HG02840 (cell line): ENCODE results near the gene VPS52.

Source experiments
- ATAC-seq: cut with Tn5 transposase; IDR thresholded peaks from one replicate; pipeline ENCODE4 v1.9.1; 2021; ENCODE audit warnings: mild to moderate bottlenecking, moderate library complexity, moderate number of reproducible peaks; ENCODE audit not compliant: unreplicated experiment, low FRiP score

The VPS52 gene

GRCh38 chr6:33306356-33306755, 34.7 kb upstream of the VPS52 start:
- ATAC-seq = no peak

- ATAC-seq = no peak
Observed at GRCh38 chr6:33305052-33305451, 33.4 kb upstream of the VPS52 start.

GRCh38 chr6:33304216-33304615, 32.5 kb upstream of the VPS52 start:
- no peak for ATAC-seq

DNA sequence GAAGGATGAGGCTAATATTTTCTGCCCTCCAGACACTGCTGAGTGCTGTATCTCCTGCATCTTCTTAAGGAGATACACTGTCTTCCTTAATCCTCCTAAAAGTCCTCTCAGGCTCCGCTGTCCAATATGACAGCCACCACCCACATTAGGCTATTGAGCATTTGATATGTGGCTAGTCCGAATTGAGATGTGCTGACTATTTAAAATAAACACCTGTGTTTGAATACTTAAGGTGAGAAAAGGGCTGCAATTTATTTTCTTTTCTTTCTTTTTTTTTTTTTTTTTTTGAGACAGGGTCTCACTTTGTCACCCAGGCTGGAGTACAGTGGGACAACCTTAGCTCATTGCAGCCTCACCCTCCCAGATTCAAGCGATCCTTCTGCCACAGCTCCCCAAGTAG, 30.2 kb upstream of the VPS52 start:
- no peak for ATAC-seq

- peak; percentile 63 for ATAC-seq
Observed at GRCh38 chr6:33299237-33299944, 27.7 kb upstream of the VPS52 start.

DNA sequence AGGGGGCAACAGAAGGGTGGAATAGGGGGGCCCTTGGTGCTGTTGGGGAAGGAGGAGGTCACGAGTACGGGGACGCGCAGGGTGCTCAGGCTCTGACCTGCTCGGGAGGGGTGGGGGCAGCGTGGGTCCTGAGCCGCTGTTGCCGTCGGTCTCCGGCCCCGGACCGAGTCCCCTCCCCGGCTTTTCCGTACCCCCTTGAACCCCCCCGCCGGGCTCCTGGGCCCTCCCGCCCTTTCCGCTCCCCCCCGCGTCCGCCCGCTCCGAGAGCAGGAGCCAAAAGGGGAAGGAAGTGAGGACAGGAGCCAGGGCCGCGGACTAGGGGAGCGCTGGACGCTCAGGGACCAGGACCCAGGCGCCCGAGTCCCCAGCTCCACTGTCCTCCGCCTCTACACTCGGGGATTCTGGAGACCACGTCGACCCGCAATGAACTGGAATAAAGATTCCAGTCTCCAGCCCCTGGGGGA, 27.1 kb upstream of the VPS52 start, which contains the start of gene RGL2:
RGL2 (minus strand) TSS at position 170 of the 464 bp plus-strand sequence. CDS start 332 bp downstream, outside the sequence.
- ATAC-seq = peak; percentile 25

GRCh38 chr6:33297956-33298772, 26.5 kb upstream of the VPS52 start:
- ATAC-seq = no peak

GRCh38 chr6:33297406-33297955, 25.8 kb upstream of the VPS52 start:
- ATAC-seq = no peak

DNA sequence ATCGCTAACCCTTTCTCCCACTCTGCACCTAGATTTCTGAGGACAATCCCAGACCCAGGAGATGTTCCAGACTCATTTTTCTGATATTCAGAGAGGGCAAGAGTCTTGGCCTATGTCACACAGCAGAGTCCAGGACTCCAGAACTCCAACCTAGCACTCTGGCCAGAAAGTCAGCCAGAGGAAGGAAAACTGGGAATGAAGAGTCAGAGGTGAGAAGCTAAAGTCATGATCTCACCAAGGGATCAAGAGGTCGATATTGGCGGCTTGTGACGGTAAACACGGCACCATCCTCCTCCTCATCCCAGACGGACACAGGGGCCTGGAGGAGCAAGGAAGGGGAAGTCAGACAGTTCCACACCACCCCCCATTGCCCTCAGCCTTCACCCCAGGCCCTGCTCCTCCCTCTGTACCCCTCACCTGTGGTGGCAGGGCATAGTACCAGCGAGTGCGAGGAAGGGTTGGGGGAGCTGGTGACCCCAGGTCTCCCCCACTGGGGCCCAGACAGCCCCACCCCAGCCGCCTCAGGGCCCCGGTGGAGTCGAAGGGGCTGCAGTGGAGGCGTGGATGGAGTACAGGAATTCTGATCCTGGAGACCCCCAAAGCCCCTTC, 25.2 kb upstream of the VPS52 start:
- no peak for ATAC-seq

GRCh38 chr6:33295621-33296369, 24.1 kb upstream of the VPS52 start:
- no peak for ATAC-seq

- no peak for ATAC-seq
Observed at GRCh38 chr6:33294086-33294823, 22.6 kb upstream of the VPS52 start.

DNA sequence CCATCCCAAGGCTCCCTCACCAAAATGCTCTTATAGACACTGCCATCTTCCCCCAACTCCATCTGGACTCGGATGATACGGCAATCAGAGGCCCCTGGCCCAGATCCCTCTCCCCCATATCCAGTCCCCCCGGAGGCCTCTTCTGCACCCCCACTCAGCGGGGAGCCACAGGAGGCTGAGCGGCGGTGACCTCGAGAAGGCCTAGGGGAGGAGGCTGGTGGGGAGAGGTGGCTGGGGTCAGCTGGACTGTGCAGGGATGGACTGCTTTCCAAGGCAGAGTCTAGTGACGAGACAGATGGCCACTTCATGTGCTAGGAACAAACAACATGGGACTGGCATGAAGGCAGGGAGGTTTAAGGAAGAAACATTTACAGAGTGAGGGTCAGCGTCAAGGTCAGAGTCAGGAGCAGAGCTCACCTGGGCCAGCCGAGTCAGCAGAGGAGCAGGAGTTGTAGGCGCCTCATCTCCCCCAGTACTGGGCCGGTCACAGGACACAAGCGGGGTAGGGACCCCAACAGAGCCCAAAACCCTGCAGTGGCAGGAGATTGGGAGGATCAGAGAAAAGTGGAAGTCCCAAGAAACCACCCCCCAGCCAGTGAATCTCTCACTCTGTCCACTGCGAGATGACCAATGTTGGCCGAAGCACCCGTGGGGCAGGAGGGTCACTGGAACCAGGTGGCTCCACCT, 21.5 kb upstream of the VPS52 start:
- ATAC-seq = no peak

- no peak for ATAC-seq
Observed at GRCh38 chr6:33290459-33290858, 18.8 kb upstream of the VPS52 start.

- peak; percentile 20 for ATAC-seq
Observed at GRCh38 chr6:33289784-33290315, 18.2 kb upstream of the VPS52 start.

DNA sequence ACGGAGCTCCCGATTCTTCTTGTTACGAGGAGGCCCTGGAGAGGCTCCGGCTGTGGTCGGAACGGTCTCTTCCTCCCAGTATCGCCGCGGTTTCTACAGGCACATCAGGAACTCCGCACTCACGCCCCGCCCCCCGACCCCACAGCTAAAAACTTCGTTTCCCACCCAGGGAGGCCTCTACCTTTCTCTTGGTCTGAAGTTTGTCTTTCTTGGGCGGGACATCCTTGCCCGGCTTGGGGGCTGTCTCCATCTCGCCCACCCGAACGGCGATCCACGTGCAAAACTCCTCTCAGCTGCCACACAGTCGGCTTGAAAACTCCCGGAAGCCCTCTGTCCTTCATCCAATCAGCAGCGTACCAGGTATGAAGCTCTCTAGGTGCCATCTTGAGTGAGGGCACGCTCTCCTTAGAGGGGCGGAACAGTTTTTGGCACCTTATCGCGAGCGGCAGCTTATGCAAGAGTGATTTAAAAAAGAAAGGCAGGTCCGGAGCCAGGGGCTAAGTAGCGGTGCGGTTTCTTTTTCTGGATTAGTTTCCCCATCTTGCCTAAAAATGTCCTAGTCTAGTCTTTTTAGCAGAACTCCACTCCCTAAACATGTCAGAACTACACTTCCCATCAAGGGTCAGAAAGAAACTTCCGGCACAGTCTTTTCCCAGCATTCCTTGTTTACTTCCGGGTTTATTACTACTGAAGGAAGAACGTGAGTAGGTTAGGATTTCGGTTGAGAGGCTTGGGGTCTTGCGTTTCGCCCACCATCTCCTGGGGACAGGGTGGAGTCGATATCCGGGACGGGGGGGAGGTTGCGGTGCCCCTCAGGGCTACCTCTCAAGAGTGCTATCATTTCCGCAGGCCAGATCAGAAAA, 17.5 kb upstream of the VPS52 start, which contains the start of the genes PFDN6 and WDR46:
PFDN6 (plus strand) TSS at position 681 of the 863 bp plus-strand sequence. CDS start 256 bp downstream, outside the sequence.
WDR46 (minus strand) TSS at position 319 of the 863 bp plus-strand sequence; CDS start at position 250, 69 bp downstream.
- peak; percentile 80 for ATAC-seq

GRCh38 chr6:33288141-33288920, 16.7 kb upstream of the VPS52 start:
- peak; percentile 8 for ATAC-seq
